Left colon (tissue), 2 donors: ENCODE measurements around the gene CBX2. TPM values are rescaled to one million over a fixed set of nuclear protein-coding genes. Genes with fewer than 3 reads are reported as not detected.

Experiments
- ATAC-seq: fragments of 200-7000 bp; cut with Tn5 transposase; one replicate; pipeline ENCODE4 v1.9.1; 2020; ENCODE audit warnings: mild to moderate bottlenecking, moderate library complexity
- DNase-seq, 2 donors: peaks; one replicate each; pipeline ENCODE4 v3.0.0-alpha.2; 2020
- intact Hi-C, 2 donors: fragments of 100-400 bp; cut with DNase I in 1 of 2; cut with micrococcal nuclease in 1 of 2; formaldehyde crosslinking; loops; one replicate each; pipeline versions ENCODE4 v1.11.2 to v1.14.0; 2022; cut with DNase I, micrococcal nuclease
- total RNA-seq, 2 donors: library from RNA; stranded (reverse); fragmentation: NEBNext Ultra II Directional; extraction: Animal tissue kit (Norgen Biotek cat#: 25700); gene quantifications; one replicate each; pipeline ENCODE4 v1.2.1, GENCODE V29; 2021
- donor health status: DM: no; HTN: no; CAD: no.
- donor health status: DM: yes; HTN: yes; CAD: no.

The CBX2 gene
- total RNA-seq, 2 donors from 2014 or later: 0.49 to 0.78 TPM

GRCh38 chr17:79831265-79832217 is 53.6 kb downstream of the CBX2 start:
- DNase-seq (peak; percentile 65 to 66), ATAC-seq (no peak)
- intact Hi-C loops: no loop called here

GRCh38 chr17:79832218-79833109 is 54.5 kb downstream of the CBX2 start:
- intact Hi-C loops: no loop called here

GRCh38 chr17:79833110-79833450 is 55.1 kb downstream of the CBX2 start:
- no peak for ATAC-seq
- DNase-seq: no peak
- intact Hi-C loops: no loop called here

More at GRCh38 chr17:79832218-79833109, 54.5 kb downstream of the CBX2 start:
- DNase-seq (peak; percentile 52 to 62), ATAC-seq (peak; percentile 25)

- no peak for ATAC-seq
- intact Hi-C loops: no loop called here
- peak; percentile 21 to 33 for DNase-seq
These were observed 56.0 kb downstream of the CBX2 start for GRCh38 chr17:79833744-79834564.

- peak; percentile 37 to 39 for DNase-seq
- ATAC-seq: no peak
These were observed 56.9 kb downstream of the CBX2 start for GRCh38 chr17:79834565-79835469.

GRCh38 chr17:79835470-79835899 is 57.5 kb downstream of the CBX2 start:
- DNase-seq: peak in 1 of 2 donors; percentile 29
- no peak for ATAC-seq
- intact Hi-C loops: loop anchor here in 1 of 2 donors (5.0 kb wide), 1 partner anchor 33 kb away; no protein-coding TSS in a partner anchor

More at GRCh38 chr17:79834565-79835469, 56.9 kb downstream of the CBX2 start:
- intact Hi-C loops: loop anchor here in 1 of 2 donors (5.0 kb wide), 1 partner anchor 33 kb away; no protein-coding TSS in a partner anchor

GRCh38 chr17:79835953-79836509 is 58.1 kb downstream of the CBX2 start:
- ATAC-seq (peak; percentile 50), DNase-seq (peak; percentile 91 to 94)
- intact Hi-C loops: loop anchor here in 1 of 2 donors (5.0 kb wide), 1 partner anchor 34 kb away; no protein-coding TSS in a partner anchor

GRCh38 chr17:79836510-79836971 is 58.6 kb downstream of the CBX2 start:
- DNase-seq (peak in 1 of 2 donors; percentile 57), ATAC-seq (no peak)
- intact Hi-C loops: loop anchor here in 1 of 2 donors (5.0 kb wide), 1 partner anchor 34 kb away; no protein-coding TSS in a partner anchor

- intact Hi-C loops: loop anchor here in 1 of 2 donors (5.0 kb wide), 1 partner anchor 35 kb away; no protein-coding TSS in a partner anchor
- DNase-seq: peak; percentile 90 to 93
- ATAC-seq: peak; percentile 61
These were observed 59.3 kb downstream of the CBX2 start for GRCh38 chr17:79836972-79837887.

Other genes starting within 250 kb of the CBX2 start
- 10 to 100 TPM in 1 of 2 donors, under 1 TPM in 1; 0.21 to 12.6 TPM for gene RBFOX3, start 167.1 kb upstream of the CBX2 start, total RNA-seq
- under 1 TPM in 1 of 2 donors, not detected in 1; 0.17 TPM for gene ENPP7, start 47.2 kb upstream of the CBX2 start, total RNA-seq
- gene CBX8, start 18.9 kb downstream of the CBX2 start, total RNA-seq: 1 to 10 TPM; 4.0 to 6.5 TPM
- gene CBX4, start 61.3 kb downstream of the CBX2 start, total RNA-seq: 10 to 100 TPM; 12.1 to 14.5 TPM